D721Med (cell line): Measurements from ENCODE around the gene L1TD1.
"Not testable (repeated sequence)": the region's sequence is repeated elsewhere in the genome, so short reads cannot be mapped to it uniquely, and the experiment has no call there.

Experiments
- DNase-seq: peaks from one replicate; pipeline ENCODE4 v3.0.0; 2011; ENCODE audit warnings: low spot score; ENCODE audit not compliant: insufficient read length
- FAIRE-seq: peaks from 2 replicates; lab custom pipeline; 2011; peaks lifted over from hg19 to GRCh38; lab: Jason Lieb, UNC
- TF ChIP-seq, protein P1 (sequence below): IDR thresholded peaks from 2 replicates; pipeline ENCODE4 v1.5.1; 2012; ENCODE audit warnings: mild to moderate bottlenecking, control low read depth; ENCODE audit not compliant: insufficient read depth; ENCODE audit errors: missing control alignments

L1TD1 gene

GRCh38 chr1:62178372-62178771 is 16.3 kb upstream of the L1TD1 start:
- no peak for FAIRE-seq
- TF ChIP-seq, protein P1, sequence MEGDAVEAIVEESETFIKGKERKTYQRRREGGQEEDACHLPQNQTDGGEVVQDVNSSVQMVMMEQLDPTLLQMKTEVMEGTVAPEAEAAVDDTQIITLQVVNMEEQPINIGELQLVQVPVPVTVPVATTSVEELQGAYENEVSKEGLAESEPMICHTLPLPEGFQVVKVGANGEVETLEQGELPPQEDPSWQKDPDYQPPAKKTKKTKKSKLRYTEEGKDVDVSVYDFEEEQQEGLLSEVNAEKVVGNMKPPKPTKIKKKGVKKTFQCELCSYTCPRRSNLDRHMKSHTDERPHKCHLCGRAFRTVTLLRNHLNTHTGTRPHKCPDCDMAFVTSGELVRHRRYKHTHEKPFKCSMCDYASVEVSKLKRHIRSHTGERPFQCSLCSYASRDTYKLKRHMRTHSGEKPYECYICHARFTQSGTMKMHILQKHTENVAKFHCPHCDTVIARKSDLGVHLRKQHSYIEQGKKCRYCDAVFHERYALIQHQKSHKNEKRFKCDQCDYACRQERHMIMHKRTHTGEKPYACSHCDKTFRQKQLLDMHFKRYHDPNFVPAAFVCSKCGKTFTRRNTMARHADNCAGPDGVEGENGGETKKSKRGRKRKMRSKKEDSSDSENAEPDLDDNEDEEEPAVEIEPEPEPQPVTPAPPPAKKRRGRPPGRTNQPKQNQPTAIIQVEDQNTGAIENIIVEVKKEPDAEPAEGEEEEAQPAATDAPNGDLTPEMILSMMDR: no peak
- DNase-seq: no peak

GRCh38 chr1:62180054-62180453 is 14.6 kb upstream of the L1TD1 start:
- FAIRE-seq, DNase-seq: not testable (repeated sequence)

GRCh38 chr1:62180639-62181038 is 14.0 kb upstream of the L1TD1 start:
- FAIRE-seq (no peak), DNase-seq (no peak)
- TF ChIP-seq, protein P1: no peak

GRCh38 chr1:62181532-62181931 is 13.1 kb upstream of the L1TD1 start:
- TF ChIP-seq, protein P1: no peak
- FAIRE-seq: no peak
- DNase-seq: no peak

DNA sequence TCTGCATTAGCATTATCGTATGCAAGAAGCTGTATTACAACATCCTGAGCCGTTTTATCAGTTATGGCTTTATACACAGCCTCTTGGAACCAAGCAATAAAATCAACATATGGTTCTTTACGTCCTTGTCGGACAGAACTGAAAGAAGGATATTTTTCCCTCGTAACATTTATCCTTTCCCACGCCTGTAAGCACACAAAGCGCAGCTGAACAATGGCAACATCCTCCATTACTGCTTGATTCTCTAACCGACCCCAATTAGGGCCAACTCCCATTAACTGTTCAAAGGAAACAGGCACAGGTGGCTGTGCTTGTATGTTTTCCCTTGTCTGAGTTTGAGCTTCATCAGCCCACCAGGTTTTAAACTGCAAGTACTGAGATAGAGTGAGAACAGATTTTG is 12.5 kb upstream of the L1TD1 start:
- DNase-seq, FAIRE-seq: not testable (repeated sequence)

DNA sequence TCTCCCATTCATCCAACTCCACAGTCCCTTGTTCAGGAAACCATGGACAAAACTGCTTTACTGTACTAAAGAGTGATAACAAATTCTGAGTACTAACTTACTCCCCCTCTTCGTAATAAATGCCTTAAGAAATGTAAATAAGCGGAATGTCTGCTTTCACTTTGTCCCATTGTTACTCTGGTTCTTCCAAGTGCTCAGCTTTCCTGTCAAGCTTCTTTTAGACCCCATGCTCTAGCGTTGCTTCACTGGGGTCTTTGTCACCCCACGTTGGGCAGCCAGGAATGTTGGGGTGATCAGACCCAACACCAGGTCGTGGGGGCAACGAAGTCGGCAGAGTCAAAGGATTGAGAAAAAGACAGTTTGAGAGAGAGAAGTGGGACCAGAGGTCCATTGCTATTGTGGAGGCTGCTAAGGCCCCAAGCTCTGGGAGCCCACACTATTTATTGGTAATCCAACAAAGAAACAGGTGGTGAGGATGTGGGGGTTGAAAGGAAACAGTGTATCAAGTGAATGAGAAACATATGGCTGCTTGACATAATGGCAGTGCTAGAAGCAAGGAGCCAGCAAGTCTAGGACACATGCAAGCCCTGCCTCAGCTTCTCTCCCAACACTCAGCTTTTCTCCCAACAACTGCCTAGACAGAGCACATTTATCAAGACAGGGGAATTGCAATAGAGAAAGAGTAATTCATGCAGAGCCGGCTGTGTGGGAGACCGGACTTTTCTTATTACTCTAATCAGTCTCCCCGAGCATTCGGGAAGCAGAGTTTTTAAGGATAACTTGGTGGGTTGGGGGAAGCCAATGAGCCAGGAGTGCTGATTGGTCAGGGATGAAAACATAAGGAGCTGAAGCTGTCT is 11.3 kb upstream of the L1TD1 start:
- FAIRE-seq, DNase-seq: not testable (repeated sequence)

DNA sequence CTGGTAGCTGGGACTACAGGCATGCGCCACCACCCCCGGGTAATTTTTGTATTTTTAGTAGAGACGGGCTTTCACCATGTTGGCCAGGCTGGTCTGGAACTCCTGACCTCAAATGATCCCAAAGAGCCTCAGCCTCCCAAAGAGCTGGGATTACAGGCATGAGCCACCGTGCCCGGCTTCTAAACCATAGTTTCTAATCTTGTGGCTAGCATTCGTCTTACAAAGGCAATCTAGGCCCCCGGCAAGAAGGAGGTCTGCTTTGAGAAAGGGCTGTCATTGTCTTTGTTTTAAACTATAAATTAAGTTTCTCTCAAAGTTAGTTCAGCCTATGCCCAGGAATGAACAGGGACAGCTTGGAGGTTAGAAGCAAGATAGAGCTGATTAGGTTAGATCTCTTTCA is 10.3 kb upstream of the L1TD1 start:
- DNase-seq (no peak), FAIRE-seq (no peak)
- TF ChIP-seq, protein P1: no peak

DNA sequence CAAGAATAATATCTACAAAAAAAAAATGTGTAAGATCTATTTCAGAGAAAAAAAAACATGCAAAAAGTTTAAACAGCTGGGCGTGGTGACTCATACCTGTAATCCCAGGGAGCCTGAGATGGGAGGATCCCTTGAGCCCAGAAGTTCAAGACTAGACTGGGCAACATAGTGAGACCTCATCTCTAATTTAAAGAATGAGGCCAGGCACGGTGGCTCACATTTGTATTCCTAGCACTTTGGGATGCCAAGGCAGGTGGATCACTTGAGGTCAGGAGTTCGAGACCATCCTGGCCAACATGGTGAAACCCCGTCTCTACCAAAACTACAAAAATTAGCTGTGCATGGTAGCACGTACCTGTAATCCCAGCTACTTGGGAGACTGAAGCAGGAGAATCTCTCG is 9.4 kb upstream of the L1TD1 start:
- DNase-seq, FAIRE-seq: not testable (repeated sequence)

DNA sequence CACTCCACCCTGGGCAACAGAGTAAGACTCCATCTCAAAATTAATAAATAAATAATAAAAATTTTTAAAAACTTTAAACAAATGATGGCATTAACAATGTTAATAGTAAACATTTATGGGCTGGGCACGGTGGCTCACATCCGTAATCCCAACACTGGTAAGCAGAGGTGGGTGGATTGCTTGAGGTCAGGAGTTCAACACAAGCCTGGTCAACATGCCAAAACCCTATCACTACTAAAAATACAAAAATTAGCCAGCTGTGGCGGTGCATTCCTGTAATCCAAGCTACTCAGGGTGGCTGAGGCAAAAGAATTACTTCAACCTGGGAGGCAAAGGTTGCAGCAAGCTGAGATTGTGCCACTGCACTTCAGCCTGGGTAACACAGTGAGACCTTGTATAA is 9.0 kb upstream of the L1TD1 start:
- DNase-seq (no peak), FAIRE-seq (no peak)
- TF ChIP-seq, protein P1: no peak
